ENCODE measurements around the gene ERVMER34-1.
A peak's percentile ranks its signal among the peaks of the same experiment; 100 is the strongest.

The ERVMER34-1 gene

GRCh38 chr4:52715255-52715897 lies 35.8 kb downstream of the ERVMER34-1 start:
- no peak for DNase-seq (ENCODE audit: low spot score)
- in situ Hi-C loops (cut with MboI; ENCODE audit: low pct_unique_long_range_greater_than_20kb, low sequenced_read_pairs, unreplicated experiment) = loop anchor here (10.0 kb wide), 1 partner anchor 51 kb away; no protein-coding TSS in a partner anchor
- no peak for TF ChIP-seq CTCF (IDR thresholded peaks at IDR 0.05; ENCODE audit: extremely low read depth, insufficient read depth, missing control alignments)

GRCh38 chr4:52714597-52715254 lies 36.5 kb downstream of the ERVMER34-1 start:
- in situ Hi-C loops (cut with MboI; ENCODE audit: low pct_unique_long_range_greater_than_20kb, low sequenced_read_pairs, unreplicated experiment) = loop anchor here (10.0 kb wide), 1 partner anchor 50 kb away; no protein-coding TSS in a partner anchor
- DNase-seq (ENCODE audit: low spot score) = no peak
- TF ChIP-seq CTCF (IDR thresholded peaks at IDR 0.05; ENCODE audit: extremely low read depth, insufficient read depth, missing control alignments) = no peak

GRCh38 chr4:52713456-52713937 lies 37.7 kb downstream of the ERVMER34-1 start:
- TF ChIP-seq CTCF (IDR thresholded peaks at IDR 0.05; ENCODE audit: extremely low read depth, insufficient read depth, missing control alignments) = no peak
- no peak for DNase-seq (ENCODE audit: low spot score)
- in situ Hi-C loops (cut with MboI; ENCODE audit: low pct_unique_long_range_greater_than_20kb, low sequenced_read_pairs, unreplicated experiment) = loop anchor here (10.0 kb wide), 1 partner anchor 49 kb away; no protein-coding TSS in a partner anchor

GRCh38 chr4:52712251-52713130 lies 38.7 kb downstream of the ERVMER34-1 start:
- no peak for TF ChIP-seq CTCF (IDR thresholded peaks at IDR 0.05; ENCODE audit: extremely low read depth, insufficient read depth, missing control alignments)
- peak; percentile 96 for DNase-seq (ENCODE audit: low spot score)

GRCh38 chr4:52711834-52712250 lies 39.4 kb downstream of the ERVMER34-1 start:
- in situ Hi-C loops (cut with MboI; ENCODE audit: low pct_unique_long_range_greater_than_20kb, low sequenced_read_pairs, unreplicated experiment) = loop anchor here (10.0 kb wide), 1 partner anchor 47 kb away; no protein-coding TSS in a partner anchor
- no peak for DNase-seq (ENCODE audit: low spot score)
- no peak for TF ChIP-seq CTCF (IDR thresholded peaks at IDR 0.05; ENCODE audit: extremely low read depth, insufficient read depth, missing control alignments)

More at GRCh38 chr4:52712251-52713130, 38.7 kb downstream of the ERVMER34-1 start:
- in situ Hi-C loops (cut with MboI; ENCODE audit: low pct_unique_long_range_greater_than_20kb, low sequenced_read_pairs, unreplicated experiment) = loop anchor here (10.0 kb wide), 1 partner anchor 48 kb away; no protein-coding TSS in a partner anchor

- no peak for TF ChIP-seq CTCF (IDR thresholded peaks at IDR 0.05; ENCODE audit: extremely low read depth, insufficient read depth, missing control alignments)
- in situ Hi-C loops (cut with MboI; ENCODE audit: low pct_unique_long_range_greater_than_20kb, low sequenced_read_pairs, unreplicated experiment) = loop anchor here (10.0 kb wide), 1 partner anchor 46 kb away; no protein-coding TSS in a partner anchor
- DNase-seq (ENCODE audit: low spot score) = no peak
Measured at GRCh38 chr4:52711272-52711671, 40.0 kb downstream of the ERVMER34-1 start.
